ENCODE results near the gene ASB1. TPM values are rescaled to one million over a fixed set of nuclear protein-coding genes. Genes with fewer than 3 reads are reported as not detected.

ASB1 gene
- 21.2 and 23.2 TPM in 2 replicates for total RNA-seq

GRCh38 chr2:238426568-238427434 lies at the start of gene ASB1:
TSS of gene ASB1 (plus strand) at chr2:238426927. CDS start at chr2:238427071, 144 bp downstream.
- DNase-seq (ENCODE audit: low read depth), result peak; percentile 70
- peak within 1 kb of the TSS; percentile 80 for H3K4me3 ChIP-seq (ENCODE audit: low read depth, low read length)
- no peak for TF ChIP-seq CTCF (IDR thresholded peaks at IDR 0.05; ENCODE audit: insufficient read depth, low read depth, low read length)

- TF ChIP-seq CTCF (IDR thresholded peaks at IDR 0.05; ENCODE audit: insufficient read depth, low read depth, low read length), result no peak
- H3K4me3 ChIP-seq (ENCODE audit: low read depth, low read length), result no peak overlapping the region
- DNase-seq (ENCODE audit: low read depth), result no peak
Measured at GRCh38 chr2:238378230-238379095, 48.3 kb upstream of the ASB1 start.

- DNase-seq (ENCODE audit: low read depth), result peak; percentile 32
- no peak for TF ChIP-seq CTCF (IDR thresholded peaks at IDR 0.05; ENCODE audit: insufficient read depth, low read depth, low read length)
- H3K4me3 ChIP-seq (ENCODE audit: low read depth, low read length), result no peak overlapping the region
Measured at GRCh38 chr2:238379096-238379810, 47.5 kb upstream of the ASB1 start.

GRCh38 chr2:238380336-238380735 lies 46.4 kb upstream of the ASB1 start:
- no peak for TF ChIP-seq CTCF (IDR thresholded peaks at IDR 0.05; ENCODE audit: insufficient read depth, low read depth, low read length)
- no peak overlapping the region for H3K4me3 ChIP-seq (ENCODE audit: low read depth, low read length)
- DNase-seq (ENCODE audit: low read depth), result no peak

- no peak overlapping the region for H3K4me3 ChIP-seq (ENCODE audit: low read depth, low read length)
- TF ChIP-seq CTCF (IDR thresholded peaks at IDR 0.05; ENCODE audit: insufficient read depth, low read depth, low read length), result no peak
- peak; percentile 80 for DNase-seq (ENCODE audit: low read depth)
Measured at GRCh38 chr2:238380785-238381184, 45.9 kb upstream of the ASB1 start.

GRCh38 chr2:238381341-238382115 lies 45.2 kb upstream of the ASB1 start:
- no peak overlapping the region for H3K4me3 ChIP-seq (ENCODE audit: low read depth, low read length)
- no peak for DNase-seq (ENCODE audit: low read depth)
- TF ChIP-seq CTCF (IDR thresholded peaks at IDR 0.05; ENCODE audit: insufficient read depth, low read depth, low read length), result no peak

Data from fibroblast of villous mesenchyme (primary cell).